ENCODE results near the gene CDHR1.

DNA sequence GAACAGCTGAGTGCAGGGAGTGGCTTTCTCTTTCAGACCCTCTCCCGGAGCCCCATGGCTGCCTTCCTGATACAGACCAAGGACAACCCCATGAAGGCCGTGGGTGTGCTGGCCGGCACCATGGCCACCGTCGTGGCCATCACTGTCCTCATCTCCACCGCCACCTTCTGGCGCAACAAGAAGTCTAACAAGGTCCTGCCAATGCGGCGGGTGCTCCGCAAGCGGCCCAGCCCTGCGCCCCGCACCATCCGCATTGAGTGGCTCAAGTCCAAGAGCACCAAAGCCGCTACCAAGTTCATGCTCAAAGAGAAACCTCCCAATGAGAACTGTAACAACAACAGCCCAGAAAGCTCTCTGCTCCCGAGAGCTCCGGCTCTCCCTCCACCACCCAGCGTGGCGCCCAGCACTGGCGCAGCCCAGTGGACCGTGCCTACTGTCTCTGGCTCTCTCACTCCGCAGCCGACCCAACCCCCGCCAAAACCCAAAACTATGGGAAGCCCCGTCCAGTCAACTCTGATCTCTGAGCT, 19.8 kb downstream of the CDHR1 start:
- TF ChIP-seq, protein P1, sequence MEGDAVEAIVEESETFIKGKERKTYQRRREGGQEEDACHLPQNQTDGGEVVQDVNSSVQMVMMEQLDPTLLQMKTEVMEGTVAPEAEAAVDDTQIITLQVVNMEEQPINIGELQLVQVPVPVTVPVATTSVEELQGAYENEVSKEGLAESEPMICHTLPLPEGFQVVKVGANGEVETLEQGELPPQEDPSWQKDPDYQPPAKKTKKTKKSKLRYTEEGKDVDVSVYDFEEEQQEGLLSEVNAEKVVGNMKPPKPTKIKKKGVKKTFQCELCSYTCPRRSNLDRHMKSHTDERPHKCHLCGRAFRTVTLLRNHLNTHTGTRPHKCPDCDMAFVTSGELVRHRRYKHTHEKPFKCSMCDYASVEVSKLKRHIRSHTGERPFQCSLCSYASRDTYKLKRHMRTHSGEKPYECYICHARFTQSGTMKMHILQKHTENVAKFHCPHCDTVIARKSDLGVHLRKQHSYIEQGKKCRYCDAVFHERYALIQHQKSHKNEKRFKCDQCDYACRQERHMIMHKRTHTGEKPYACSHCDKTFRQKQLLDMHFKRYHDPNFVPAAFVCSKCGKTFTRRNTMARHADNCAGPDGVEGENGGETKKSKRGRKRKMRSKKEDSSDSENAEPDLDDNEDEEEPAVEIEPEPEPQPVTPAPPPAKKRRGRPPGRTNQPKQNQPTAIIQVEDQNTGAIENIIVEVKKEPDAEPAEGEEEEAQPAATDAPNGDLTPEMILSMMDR (conservative IDR thresholded peaks at IDR 0.05) = no peak
- no peak for TF ChIP-seq EZH2 (IDR thresholded peaks at IDR 0.05; ENCODE audit: low read depth)

All from PC-9 (cell line).